ENCODE data around the gene DCC. TPM values are rescaled to one million over a fixed set of nuclear protein-coding genes. Genes with fewer than 3 reads are reported as not detected.
"Not testable (repeated sequence)": the region's sequence is repeated elsewhere in the genome, so short reads cannot be mapped to it uniquely, and the experiment has no call there.

Gene DCC
- total RNA-seq, 4 donors from 2014 or later, result 0.27 to 2.5 TPM; not detected in 2

DNA sequence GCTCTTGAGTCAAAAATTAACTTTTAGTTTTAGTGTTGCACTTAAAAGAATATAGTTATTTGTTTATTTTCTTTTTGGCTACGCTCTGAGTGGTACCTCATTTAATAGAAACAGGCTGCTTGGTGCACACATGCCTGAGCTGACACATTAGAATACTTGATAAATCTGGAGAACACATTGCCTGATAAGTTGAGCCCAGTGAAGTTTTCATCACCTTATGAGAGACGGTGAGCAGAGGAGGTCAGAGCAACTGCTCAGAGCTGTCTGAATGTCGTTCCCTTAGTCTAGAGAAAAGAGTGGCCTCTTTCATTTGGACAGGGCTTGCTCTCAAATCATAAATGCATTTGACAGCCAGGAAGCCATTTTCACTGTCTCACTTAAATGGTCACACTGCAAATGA, 1168.5 kb downstream of the DCC start:
- 53 to 57% methylated on average over 2 to 3 of the region's 3 CpGs for WGBS, 2 donors (ENCODE audit: low coverage in 1 of 2)
- Histone ChIP-seq H3K9me3 (no peaks in the 10 kb centered on the region), H3K27ac (no peak overlapping the region), H3K4me3 (no peak overlapping the region), H3K4me1 (no peaks in the 10 kb centered on the region), H3K27me3 (no peaks in the 10 kb centered on the region), H3K36me3 (no peaks in the 10 kb centered on the region)
- intact Hi-C loops (cut with DNase I; ENCODE audit: low total_unique reads), result no loop called here
- TF ChIP-seq, protein P1, sequence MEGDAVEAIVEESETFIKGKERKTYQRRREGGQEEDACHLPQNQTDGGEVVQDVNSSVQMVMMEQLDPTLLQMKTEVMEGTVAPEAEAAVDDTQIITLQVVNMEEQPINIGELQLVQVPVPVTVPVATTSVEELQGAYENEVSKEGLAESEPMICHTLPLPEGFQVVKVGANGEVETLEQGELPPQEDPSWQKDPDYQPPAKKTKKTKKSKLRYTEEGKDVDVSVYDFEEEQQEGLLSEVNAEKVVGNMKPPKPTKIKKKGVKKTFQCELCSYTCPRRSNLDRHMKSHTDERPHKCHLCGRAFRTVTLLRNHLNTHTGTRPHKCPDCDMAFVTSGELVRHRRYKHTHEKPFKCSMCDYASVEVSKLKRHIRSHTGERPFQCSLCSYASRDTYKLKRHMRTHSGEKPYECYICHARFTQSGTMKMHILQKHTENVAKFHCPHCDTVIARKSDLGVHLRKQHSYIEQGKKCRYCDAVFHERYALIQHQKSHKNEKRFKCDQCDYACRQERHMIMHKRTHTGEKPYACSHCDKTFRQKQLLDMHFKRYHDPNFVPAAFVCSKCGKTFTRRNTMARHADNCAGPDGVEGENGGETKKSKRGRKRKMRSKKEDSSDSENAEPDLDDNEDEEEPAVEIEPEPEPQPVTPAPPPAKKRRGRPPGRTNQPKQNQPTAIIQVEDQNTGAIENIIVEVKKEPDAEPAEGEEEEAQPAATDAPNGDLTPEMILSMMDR (IDR thresholded peaks at IDR 0.05), result no peak
- no peak for TF ChIP-seq POLR2A (IDR thresholded peaks at IDR 0.05)
- TF ChIP-seq EP300 (IDR thresholded peaks at IDR 0.05; ENCODE audit: low read depth), result no peak
- no peak for TF ChIP-seq POLR2AphosphoS5 (IDR thresholded peaks at IDR 0.05)
- in situ Hi-C loops (cut with MboI; ENCODE audit: low pct_ligation_motif_present in 1 of 4, low pct_unique_long_range_greater_than_20kb in 1 of 4, low sequenced_read_pairs in 3 of 4), result no loop called here
- DNase-seq, result no peak

DNA sequence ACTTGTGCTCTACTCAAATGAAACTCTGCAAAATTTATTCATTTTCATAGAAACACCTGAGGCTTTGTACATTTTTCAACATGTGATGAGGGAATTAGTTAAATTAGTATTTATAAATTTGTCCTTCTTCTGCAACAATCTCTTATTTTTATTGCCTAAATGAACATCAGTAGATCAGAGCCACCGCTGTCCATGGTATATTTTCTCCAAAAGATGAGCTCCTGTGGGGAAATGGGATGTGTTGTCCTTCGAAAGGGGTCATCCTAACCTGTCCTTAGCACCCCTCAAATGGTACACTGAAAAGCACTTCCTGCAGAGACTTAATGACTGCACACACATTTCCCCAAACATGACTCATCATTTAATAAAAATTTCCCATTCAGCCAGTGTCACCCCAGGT, 1169.9 kb downstream of the DCC start:
- Histone ChIP-seq H3K4me1 (no peaks in the 10 kb centered on the region), H3K27ac (no peak overlapping the region), H3K9me3 (no peaks in the 10 kb centered on the region), H3K4me3 (no peak overlapping the region), H3K27me3 (no peaks in the 10 kb centered on the region), H3K36me3 (no peaks in the 10 kb centered on the region)
- in situ Hi-C loops (cut with MboI; ENCODE audit: low pct_ligation_motif_present in 1 of 4, low pct_unique_long_range_greater_than_20kb in 1 of 4, low sequenced_read_pairs in 3 of 4) (no loop called here), intact Hi-C loops (cut with DNase I; ENCODE audit: low total_unique reads) (no loop called here)
- no peak for DNase-seq
- 70 to 91% methylated on average over 2 of the region's 2 CpGs for WGBS, 2 donors (ENCODE audit: low coverage in 1 of 2)
- TF ChIP-seq, protein P1 (IDR thresholded peaks at IDR 0.05), result no peak
- no peak for TF ChIP-seq POLR2A (IDR thresholded peaks at IDR 0.05)
- TF ChIP-seq EP300 (IDR thresholded peaks at IDR 0.05; ENCODE audit: low read depth), result no peak
- TF ChIP-seq POLR2AphosphoS5 (IDR thresholded peaks at IDR 0.05), result no peak

DNA sequence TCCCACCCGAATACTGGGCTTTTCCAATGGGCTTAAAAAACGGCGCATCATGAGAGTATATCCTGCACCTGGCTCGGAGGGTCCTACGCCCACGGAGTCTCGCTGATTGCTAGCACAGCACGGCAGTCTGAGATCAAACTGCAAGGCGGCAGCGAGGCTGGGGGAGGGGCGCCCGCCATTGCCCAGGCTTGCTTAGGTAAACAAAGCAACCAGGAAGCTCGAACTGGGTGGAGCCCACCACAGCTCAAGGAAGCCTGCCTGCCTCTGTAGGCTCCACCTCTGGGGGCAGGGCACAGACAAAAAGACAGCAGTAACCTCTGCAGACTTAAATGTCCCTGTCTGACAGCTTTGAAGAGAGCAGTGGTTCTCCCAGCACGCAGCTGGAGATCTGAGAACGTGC, 1171.7 kb downstream of the DCC start:
- in situ Hi-C loops (cut with MboI; ENCODE audit: low pct_ligation_motif_present in 1 of 4, low pct_unique_long_range_greater_than_20kb in 1 of 4, low sequenced_read_pairs in 3 of 4); intact Hi-C loops (cut with DNase I; ENCODE audit: low total_unique reads): not testable (repeated sequence)

DNA sequence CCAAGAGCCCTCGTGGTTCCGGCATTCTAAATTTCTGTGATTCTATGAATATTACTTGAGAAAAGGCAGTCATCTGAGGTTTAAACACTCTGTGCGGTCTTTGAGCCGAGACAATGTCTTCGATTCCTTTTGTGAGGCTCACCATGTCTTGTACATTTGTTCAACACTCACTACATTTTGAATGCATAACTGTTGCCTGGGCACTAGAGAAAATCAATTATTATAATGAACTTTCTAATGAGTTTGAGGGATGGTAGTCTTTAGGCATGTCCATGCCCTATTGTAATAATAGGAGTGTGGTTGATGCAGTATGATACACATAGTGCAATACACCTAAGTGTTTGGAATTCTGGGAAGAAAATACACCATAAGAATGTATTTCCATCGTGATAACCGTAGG, 1181.1 kb downstream of the DCC start:
- TF ChIP-seq, protein P1 (IDR thresholded peaks at IDR 0.05), result no peak
- no peak for TF ChIP-seq POLR2A (IDR thresholded peaks at IDR 0.05)
- TF ChIP-seq EP300 (IDR thresholded peaks at IDR 0.05; ENCODE audit: low read depth), result no peak
- no peak for TF ChIP-seq POLR2AphosphoS5 (IDR thresholded peaks at IDR 0.05)
- WGBS, 2 donors (ENCODE audit: low coverage in 1 of 2), result 54 to 92% methylated on average over 3 to 7 of the region's 7 CpGs
- Histone ChIP-seq H3K9me3 (no peaks in the 10 kb centered on the region), H3K27ac (no peak overlapping the region), H3K27me3 (no peaks in the 10 kb centered on the region), H3K4me1 (no peaks in the 10 kb centered on the region), H3K4me3 (no peak overlapping the region), H3K36me3 (no peaks in the 10 kb centered on the region)
- no peak for DNase-seq
- intact Hi-C loops (cut with DNase I; ENCODE audit: low total_unique reads), result no loop called here
- in situ Hi-C loops (cut with MboI; ENCODE audit: low pct_ligation_motif_present in 1 of 4, low pct_unique_long_range_greater_than_20kb in 1 of 4, low sequenced_read_pairs in 3 of 4), result no loop called here

More for the DNA sequence above, 1171.7 kb downstream of the DCC start:
- H3K36me3 ChIP-seq, H3K27me3 ChIP-seq, DNase-seq, H3K4me1 ChIP-seq, H3K27ac ChIP-seq, H3K9me3 ChIP-seq, H3K4me3 ChIP-seq: not testable (repeated sequence)
- WGBS, 2 donors (ENCODE audit: low coverage in 1 of 2), result 75% methylated on average over 14 of the region's 15 CpGs; no CpG with 5 or more reads in 1 of the 2 donors

DNA sequence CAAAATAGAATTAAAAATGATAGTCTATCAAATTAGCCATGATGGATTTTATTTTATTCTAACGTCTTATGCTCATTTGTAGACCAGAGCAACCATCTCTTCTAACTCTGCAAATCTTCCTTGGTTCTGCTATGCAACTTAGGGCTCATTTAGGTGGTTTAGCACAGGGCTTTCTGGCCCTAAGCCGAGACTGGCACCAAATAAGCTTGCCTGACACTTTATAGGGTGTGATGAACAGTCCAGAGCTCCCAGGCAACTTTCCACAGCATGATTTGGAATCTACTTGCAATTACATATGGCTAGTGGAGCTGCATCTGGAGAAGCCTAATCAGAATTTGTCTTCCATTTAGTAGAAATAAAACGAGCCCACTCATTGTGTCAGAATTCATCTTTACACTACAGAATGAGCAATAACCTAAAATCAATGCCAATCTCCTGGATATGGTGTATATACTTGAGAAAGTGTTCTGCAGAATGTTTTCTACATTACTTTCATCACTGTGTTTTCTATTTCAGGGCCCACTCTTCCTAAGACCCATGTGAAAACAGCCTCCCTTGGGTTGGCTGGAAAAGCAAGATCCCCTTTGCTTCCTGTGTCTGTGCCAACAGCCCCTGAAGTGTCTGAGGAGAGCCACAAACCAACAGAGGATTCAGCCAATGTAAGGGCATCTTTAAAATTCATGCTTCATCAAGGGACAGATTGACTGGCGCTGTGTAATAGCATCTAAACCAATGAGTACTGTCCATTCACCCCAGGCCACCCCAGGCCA, 1186.3 kb downstream of the DCC start:
- TF ChIP-seq POLR2A (IDR thresholded peaks at IDR 0.05) (no peak), POLR2AphosphoS5 (IDR thresholded peaks at IDR 0.05) (no peak)
- no peak for DNase-seq
- H3K27me3 ChIP-seq, result no peaks in the 10 kb centered on the region
- WGBS, 2 donors (ENCODE audit: low coverage in 1 of 2), result 62 to 64% methylated on average over 3 to 4 of the region's 4 CpGs
- intact Hi-C loops (cut with DNase I; ENCODE audit: low total_unique reads) (no loop called here), in situ Hi-C loops (cut with MboI; ENCODE audit: low pct_ligation_motif_present in 1 of 4, low pct_unique_long_range_greater_than_20kb in 1 of 4, low sequenced_read_pairs in 3 of 4) (no loop called here)
- H3K9me3 ChIP-seq, result no peaks in the 10 kb centered on the region
- H3K4me3 ChIP-seq, result no peak overlapping the region
- no peak overlapping the region for H3K27ac ChIP-seq
- H3K4me1 ChIP-seq, result no peaks in the 10 kb centered on the region
- H3K36me3 ChIP-seq, result no peaks in the 10 kb centered on the region

Data from transverse colon (tissue), 4 donors.